H1 (cell line): ENCODE measurements around the gene ARFGAP3. TPM values are rescaled to one million over a fixed set of nuclear protein-coding genes. Genes with fewer than 3 reads are reported as not detected.

Experiments
- CTCF ChIA-PET: fragments of 300-600 bp; sonication (Branson Sonifier 250); formaldehyde crosslinking; loops from one replicate; lab custom pipeline; 2021; ENCODE audit not compliant: partially characterized antibody; lab: Charles Lee
- POLR2A ChIA-PET: fragments of 300-600 bp; sonication (Branson Sonifier 250); formaldehyde crosslinking; loops from one replicate; lab custom pipeline; 2021; ENCODE audit warnings: inconsistent platforms; ENCODE audit not compliant: partially characterized antibody; lab: Charles Lee
- DNase-seq, 2 experiments: peaks; one replicate each; pipeline versions ENCODE4 v3.0.0 to v3.0.0-alpha.2; 2010 to 2022; ENCODE audit warnings: low spot score in 2 of 2, low read depth in 1 of 2, mixed read lengths in 1 of 2
- FAIRE-seq: peaks from 2 replicates; lab custom pipeline; 2011; peaks lifted over from hg19 to GRCh38; lab: Jason Lieb, UNC
- H2AFZ ChIP-seq: 2 replicates; pipeline ENCODE4 v1.8.1; 2012; ENCODE audit warnings: low read length, inconsistent platforms
- H2AK5ac ChIP-seq: 2 replicates; pipeline ENCODE4 v1.6.1; 2013; ENCODE audit warnings: low read depth, low read length
- H2BK120ac ChIP-seq: replicated peaks from 2 replicates; pipeline ENCODE3; 2013; ENCODE audit warnings: low read depth, low read length, inconsistent platforms
- H2BK12ac ChIP-seq: 2 replicates; pipeline ENCODE4 v1.6.1; 2013; ENCODE audit warnings: low read depth, low read length
- H2BK15ac ChIP-seq: 2 replicates; pipeline ENCODE4 v1.6.1; 2013; ENCODE audit warnings: low read length
- H2BK20ac ChIP-seq: 2 replicates; pipeline ENCODE4 v1.6.1; 2013; ENCODE audit warnings: low read length
- H2BK5ac ChIP-seq: 2 replicates; pipeline ENCODE4 v1.6.1; 2013; ENCODE audit warnings: low read depth, low read length
- H3K14ac ChIP-seq: 2 replicates; pipeline ENCODE4 v1.6.1; 2013; ENCODE audit warnings: inconsistent platforms; ENCODE audit not compliant: insufficient read length
- H3K18ac ChIP-seq: 2 replicates; pipeline ENCODE4 v1.6.1; 2013; ENCODE audit warnings: low read length; ENCODE audit errors: extremely low read depth
- H3K23ac ChIP-seq: 2 replicates; pipeline ENCODE4 v1.6.1; 2013; ENCODE audit warnings: inconsistent platforms; ENCODE audit not compliant: insufficient read length
- H3K23me2 ChIP-seq: 2 replicates; pipeline ENCODE4 v1.6.1; 2013; ENCODE audit warnings: low read depth, low read length
- H3K27ac ChIP-seq: 2 replicates; pipeline ENCODE4 v1.6.1; 2011; ENCODE audit warnings: low read depth, low read length, inconsistent platforms
- H3K27me3 ChIP-seq, 4 experiments: replicated peaks in 1 of 4; 1 replicate in 1 of 4; 2 replicates in 3 of 4; pipeline versions ENCODE4 v1.6.1 to v1.8.1; 2011 to 2013; ENCODE audit warnings: low read length in 3 of 4, mild to moderate bottlenecking in 3 of 4, inconsistent platforms in 2 of 4, mixed read lengths in 2 of 4, moderate library complexity in 1 of 4; ENCODE audit not compliant: control insufficient read depth in 3 of 4, insufficient read depth in 3 of 4; ENCODE audit errors: extremely low read depth in 1 of 4
- H3K36me3 ChIP-seq, 4 experiments: 2 replicates each; pipeline versions ENCODE4 v1.6.1 to v1.8.1; 2011 to 2013; ENCODE audit warnings: mild to moderate bottlenecking in 4 of 4, low read length in 3 of 4, moderate library complexity in 2 of 4, control low read depth in 1 of 4, inconsistent platforms in 1 of 4; ENCODE audit not compliant: insufficient read depth in 4 of 4, control insufficient read depth in 2 of 4
- H3K4ac ChIP-seq: replicated peaks from 2 replicates; pipeline ENCODE3; 2013; ENCODE audit warnings: low read length, low read depth, mixed read lengths, inconsistent platforms; ENCODE audit not compliant: insufficient read length
- H3K4me1 ChIP-seq, 4 experiments: replicated peaks in 1 of 4; 1 replicate in 1 of 4; 2 replicates in 3 of 4; pipeline versions ENCODE4 v1.6.1 to v1.8.1; 2011 to 2013; ENCODE audit warnings: low read length in 3 of 4, inconsistent platforms in 2 of 4, mixed read lengths in 1 of 4; ENCODE audit not compliant: insufficient read depth in 4 of 4, control insufficient read depth in 3 of 4
- H3K4me2 ChIP-seq, 2 experiments: 2 replicates each; pipeline versions ENCODE4 v1.6.1 to v1.8.1; 2011 to 2013; ENCODE audit warnings: low read depth in 2 of 2, low read length in 2 of 2, control low read depth in 1 of 2, inconsistent platforms in 1 of 2, mild to moderate bottlenecking in 1 of 2; ENCODE audit not compliant: insufficient read depth in 1 of 2
- H3K4me3 ChIP-seq, 4 experiments: fragments of 200-600, 300-600 bp in 1 of 4; sonication (generic), shearing (Covaris generic), sonication (Bioruptor Twin) in 1 of 4; 2 replicates each; pipeline versions ENCODE4 v1.5.1 to v1.8.1; 2011 to 2016; ENCODE audit warnings: low read length in 4 of 4, low read depth in 3 of 4, control low read depth in 2 of 4, inconsistent platforms in 2 of 4, mild to moderate bottlenecking in 2 of 4, mixed read lengths in 1 of 4, moderate library complexity in 1 of 4; ENCODE audit not compliant: insufficient read depth in 2 of 4; ENCODE audit errors: extremely low read depth in 1 of 4
- H3K56ac ChIP-seq: replicated peaks from 2 replicates; pipeline ENCODE3; 2013; ENCODE audit warnings: low read depth, mild to moderate bottlenecking, mixed read lengths, low read length, inconsistent platforms; ENCODE audit not compliant: insufficient read length
- H3K79me1 ChIP-seq: 2 replicates; pipeline ENCODE4 v1.6.1; 2013; ENCODE audit warnings: low read depth, low read length, control low read depth
- H3K79me2 ChIP-seq, 2 experiments: 2 replicates each; pipeline versions ENCODE4 v1.6.1 to v1.8.1; 2012 to 2013; ENCODE audit warnings: low read length in 2 of 2, mild to moderate bottlenecking in 2 of 2, inconsistent platforms in 1 of 2; ENCODE audit not compliant: insufficient read depth in 2 of 2, control insufficient read depth in 1 of 2
- H3K9ac ChIP-seq, 4 experiments: replicated peaks in 1 of 4; 1 replicate in 1 of 4; 2 replicates in 3 of 4; pipeline versions ENCODE4 v1.6.1 to v1.8.1; 2011 to 2013; ENCODE audit warnings: low read depth in 3 of 4, low read length in 3 of 4, control low read depth in 2 of 4, mild to moderate bottlenecking in 2 of 4, moderate library complexity in 2 of 4, inconsistent platforms in 1 of 4; ENCODE audit errors: extremely low read depth in 1 of 4
- H3K9me3 ChIP-seq, 2 experiments: 2 replicates each; pipeline versions ENCODE4 v1.6.1 to v1.8.1; 2012 to 2013; ENCODE audit warnings: mild to moderate bottlenecking in 2 of 2, moderate library complexity in 2 of 2, control low read depth in 1 of 2, inconsistent platforms in 1 of 2, low read depth in 1 of 2, low read length in 1 of 2, mixed read lengths in 1 of 2; ENCODE audit not compliant: insufficient read depth in 2 of 2
- H4K20me1 ChIP-seq, 2 experiments: replicated peaks in 1 of 2; 2 replicates each; pipeline versions ENCODE3 to v1.8.1; 2011 to 2013; ENCODE audit warnings: inconsistent platforms in 2 of 2, low read length in 2 of 2, mild to moderate bottlenecking in 1 of 2; ENCODE audit not compliant: insufficient read depth in 2 of 2, control insufficient read depth in 1 of 2
- H4K5ac ChIP-seq: 2 replicates; pipeline ENCODE4 v1.6.1; 2013; ENCODE audit warnings: low read length, low read depth, mixed read lengths, inconsistent platforms; ENCODE audit not compliant: insufficient read length
- H4K8ac ChIP-seq: 2 replicates; pipeline ENCODE4 v1.8.0; 2013; ENCODE audit warnings: mild to moderate bottlenecking, moderate library complexity, low read length, inconsistent platforms; ENCODE audit not compliant: insufficient read depth; ENCODE audit errors: extremely low read depth
- H4K91ac ChIP-seq: replicated peaks from 2 replicates; pipeline ENCODE3; 2013; ENCODE audit warnings: low read length, mixed read lengths, inconsistent platforms; ENCODE audit not compliant: insufficient read length
- CTBP2 ChIP-seq: IDR thresholded peaks from 2 replicates; pipeline ENCODE4 v1.7.0; 2011; ENCODE audit warnings: borderline replicate concordance, mild to moderate bottlenecking, moderate library complexity, mixed read lengths, low read length; ENCODE audit not compliant: insufficient read depth, insufficient read length
- EGR1 ChIP-seq: IDR thresholded peaks from 2 replicates; pipeline ENCODE4 v1.6.1; 2011; ENCODE audit warnings: low read depth, low read length, borderline replicate concordance
- FOSL1 ChIP-seq: IDR thresholded peaks from 2 replicates; pipeline ENCODE4 v1.6.1; 2011; ENCODE audit warnings: mild to moderate bottlenecking, low read depth, low read length, moderate library complexity; ENCODE audit not compliant: insufficient read depth
- GABPA ChIP-seq: IDR thresholded peaks from 2 replicates; pipeline ENCODE4 v1.6.1; 2011; ENCODE audit warnings: mild to moderate bottlenecking, low read length, moderate library complexity, borderline replicate concordance; ENCODE audit not compliant: insufficient read depth
- HDAC6 ChIP-seq: IDR thresholded peaks from one replicate; pipeline ENCODE4 v1.7.1; 2012; ENCODE audit warnings: low read depth, mild to moderate bottlenecking, inconsistent platforms, low read length, moderate library complexity
- JUND ChIP-seq: IDR thresholded peaks from 2 replicates; pipeline ENCODE4 v1.6.1; 2011; ENCODE audit warnings: mild to moderate bottlenecking, improper control_type of control experiment, low read length
- KDM4A ChIP-seq: IDR thresholded peaks from one replicate; pipeline ENCODE4 v1.7.1; 2012; ENCODE audit warnings: low read depth, mild to moderate bottlenecking, moderate library complexity, low read length, inconsistent platforms; ENCODE audit not compliant: severe bottlenecking
- SIRT6 ChIP-seq: IDR thresholded peaks from one replicate; pipeline ENCODE4 v1.7.1; 2012; ENCODE audit warnings: low read length, inconsistent platforms
- SUZ12 ChIP-seq: fragments of 200-600 bp; sonication (generic); IDR thresholded peaks from 2 replicates; pipeline ENCODE4 v1.6.1; 2012; ENCODE audit warnings: mild to moderate bottlenecking, inconsistent platforms, low read length, moderate library complexity, mixed read lengths
- TBP ChIP-seq: IDR thresholded peaks from 2 replicates; pipeline ENCODE4 v1.6.1; 2011; ENCODE audit warnings: low read depth, low read length, improper control_type of control experiment
- YY1 ChIP-seq: IDR thresholded peaks from 2 replicates; pipeline ENCODE4 v1.6.1; 2011; ENCODE audit warnings: low read depth, mild to moderate bottlenecking, low read length
- WGBS, 2 experiments: shearing (Covaris generic) in 1 of 2; methylation state at CpG; one replicate each; pipeline versions ENCODE4 v1.1.6 to v1.1.7; 2013 to 2015; ENCODE audit warnings: low lambda C conversion rate in 2 of 2, mixed read lengths in 2 of 2, inconsistent platforms in 1 of 2, low coverage in 1 of 2, missing lambda C conversion rate in 1 of 2; ENCODE audit not compliant: insufficient replicate concordance in 2 of 2, insufficient coverage in 1 of 2, insufficient read length in 1 of 2; ENCODE audit errors: extremely low coverage in 1 of 2, missing lambda C conversion rate in 1 of 2; 5-methylcytosine and 5-hydroxymethylcytosine counted together
- polyA plus RNA-seq, 7 experiments: library from polyadenylated mRNA; depleted of rRNA in 3 of 7; stranded (reverse) in 5 of 7; unstranded in 2 of 7; fragments of >200 nt in 5 of 7; fragments of 200-250 nt in 2 of 7; gene quantifications; 1 replicate in 5 of 7; 2 replicates in 1 of 7; 4 replicates in 1 of 7; pipeline versions ENCODE4 v1.2.1 to v1.2.3, GENCODE V29; 2011 to 2013; ENCODE audit warnings: missing spikeins in 2 of 7, mixed read lengths in 2 of 7
- total RNA-seq: library from RNA; stranded (reverse); fragmentation: NEBNext Ultra II Directional; extraction: Animal tissue kit (Norgen Biotek cat#: 25700); gene quantifications from 2 replicates; pipeline ENCODE4 v1.2.1, GENCODE V29; 2021

Gene ARFGAP3
- total and polyA plus RNA-seq, 2 of the 8 experiments (the other 6 are each of a cell fraction or from before 2014, with no cell fraction given): 9.7 to 16.0 TPM

DNA sequence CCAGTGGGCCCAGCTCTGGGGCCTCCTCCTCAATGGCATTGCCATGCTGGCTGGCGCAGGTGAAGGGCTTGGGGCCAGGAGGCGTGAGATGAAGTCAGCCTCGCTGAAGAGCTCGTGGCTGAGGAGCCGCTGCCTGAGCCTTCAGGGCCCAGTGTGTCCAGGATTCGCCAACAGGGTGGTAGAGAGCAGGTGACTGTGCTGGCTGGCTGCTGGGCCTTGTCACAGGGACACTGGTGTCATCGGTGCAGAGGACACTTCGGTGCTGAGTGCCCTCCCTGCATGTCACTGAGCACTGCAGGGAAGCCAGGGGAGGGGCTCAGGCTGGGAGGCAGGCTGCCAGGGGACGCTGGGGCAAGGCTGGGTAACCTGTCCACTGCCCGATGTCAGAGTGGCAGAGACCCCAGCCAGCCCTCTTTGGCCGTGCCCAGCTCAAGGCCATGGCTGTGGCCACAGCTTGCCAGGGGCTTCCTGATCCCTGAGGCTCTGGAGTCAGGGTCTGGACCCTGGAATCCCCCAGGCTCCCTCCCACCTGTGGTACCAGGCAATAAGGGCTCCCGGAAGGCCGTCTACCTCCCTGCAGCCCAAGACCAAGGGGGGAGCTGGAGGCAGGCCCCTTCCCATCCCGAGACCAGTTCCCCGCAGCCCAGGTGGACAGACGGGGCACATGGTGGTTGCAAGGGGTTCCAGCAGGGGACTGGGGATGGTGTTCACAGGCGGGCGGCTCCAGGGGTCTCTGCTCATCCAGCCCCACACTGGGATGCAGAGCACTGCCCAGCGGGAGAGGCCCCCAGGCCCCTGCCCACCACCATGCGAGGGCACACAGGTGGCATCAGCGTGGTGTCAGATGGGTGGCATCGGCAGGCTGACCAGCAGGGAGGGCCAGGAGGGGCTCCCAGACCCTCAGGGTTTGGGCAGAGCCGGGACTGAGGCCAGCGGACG is 63.9 kb downstream of the ARFGAP3 start:
- Histone ChIP-seq H3K79me2 (no peaks in the 10 kb centered on the region), H4K91ac (no peak overlapping the region), H3K4me3 (no peak overlapping the region), H3K27me3 (no peaks in the 10 kb centered on the region; a peak in 1 of 7 replicates), H2BK15ac (no peak overlapping the region), H3K4me2 (no peak overlapping the region), H2AFZ (no peak overlapping the region), H3K9me3 (no peaks in the 10 kb centered on the region), H3K27ac (no peak overlapping the region; the same call in 1 of the 2 replicates), H3K23ac (no peak overlapping the region), H3K18ac (no peak overlapping the region), H3K4me1 (no peaks in the 10 kb centered on the region; a peak in 2 of 7 replicates), H4K20me1 (no peaks in the 10 kb centered on the region), H3K23me2 (no peaks in the 10 kb centered on the region), H3K9ac (no peak overlapping the region), H2AK5ac (no peak overlapping the region), H4K5ac (no peak overlapping the region), H3K36me3 (no peaks in the 10 kb centered on the region), H2BK12ac (no peak overlapping the region), H2BK20ac (no peak overlapping the region), H2BK5ac (0 out of 2 replicates have a peak overlapping the region, but pooled peaks have one; percentile 60), H2BK120ac (no peak overlapping the region), H3K14ac (no peak overlapping the region), H3K79me1 (no peaks in the 10 kb centered on the region), H3K56ac (no peak overlapping the region), H3K4ac (no peak overlapping the region), H4K8ac (no peak overlapping the region)
- ChIA-PET POLR2A (interaction anchor here (1.0 kb wide), 1 partner anchor 178 kb away, joined by 4 read pairs; the partner anchor contains the start of gene POLDIP3), CTCF (interaction anchor here (0.5 to 2.2 kb wide), 7 partner anchors 10 to 1791 kb away, joined by 3 to 12 read pairs (median 4); no protein-coding TSS in a partner anchor)
- WGBS, 2 experiments: 86% methylated on average over 20 of the region's 25 CpGs; no CpG with 5 or more reads in 1 of the 2 experiments
- FAIRE-seq: no peak
- no peak for DNase-seq
- TF ChIP-seq GABPA: no peak
- no peak for TF ChIP-seq KDM4A
- TF ChIP-seq EGR1: no peak
- TF ChIP-seq JUND: no peak
- TF ChIP-seq YY1: no peak
- no peak for TF ChIP-seq FOSL1
- no peak for TF ChIP-seq SIRT6
- TF ChIP-seq TBP: no peak
- TF ChIP-seq HDAC6: no peak
- no peak for TF ChIP-seq CTBP2
- no peak for TF ChIP-seq SUZ12
